ENCODE data around the gene ERICH2. TPM values are rescaled to one million over a fixed set of nuclear protein-coding genes. Genes with fewer than 3 reads are reported as not detected.
A peak's percentile ranks its signal among the peaks of the same experiment; 100 is the strongest.
"Not testable (repeated sequence)": the region's sequence is repeated elsewhere in the genome, so short reads cannot be mapped to it uniquely, and the experiment has no call there.

The ERICH2 gene
- total RNA-seq, 1 donor from 2014 or later, result 8.5 TPM

- H3K27me3 ChIP-seq (ENCODE audit: low read depth), result peaks cover 6% of the 10 kb centered on the region
- intact Hi-C loops (cut with DNase I), result no loop called here
- peak; percentile 68 for DNase-seq
- ATAC-seq, result peak; percentile 60 to 79
- peak overlapping the region; percentile 72 for H3K27ac ChIP-seq
- H3K36me3 ChIP-seq, result no peaks in the 10 kb centered on the region
- no peak for TF ChIP-seq CTCF (IDR thresholded peaks at IDR 0.05)
- H3K4me3 ChIP-seq, result peak overlapping the region; percentile 34
- H3K4me1 ChIP-seq, result no peaks in the 10 kb centered on the region
- no peaks in the 10 kb centered on the region for H3K9me3 ChIP-seq
Measured at GRCh38 chr2:170744248-170745002, 25.8 kb upstream of the ERICH2 start.

DNA sequence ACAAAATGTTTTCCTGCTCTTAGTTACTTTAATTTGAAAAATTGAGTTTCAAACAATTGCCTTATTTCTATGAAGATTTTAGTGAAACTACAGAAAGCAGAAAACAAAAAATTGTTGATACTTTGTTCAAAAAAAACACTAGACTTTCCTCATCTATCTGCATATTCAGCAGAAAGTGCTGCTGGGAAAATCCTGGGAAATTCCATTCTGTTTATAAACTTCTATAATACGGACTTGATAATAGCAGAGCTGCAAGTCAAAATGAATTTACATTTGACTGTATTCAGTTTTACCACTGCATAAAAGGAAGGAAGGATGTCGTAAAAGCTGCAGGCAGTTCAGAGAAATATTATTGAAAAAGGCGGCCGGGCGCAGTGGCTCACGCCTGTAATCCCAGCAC is 24.9 kb upstream of the ERICH2 start:
- Histone ChIP-seq H3K4me1 (no peaks in the 10 kb centered on the region), H3K27me3 (ENCODE audit: low read depth) (peaks cover 6% of the 10 kb centered on the region), H3K27ac (no peak overlapping the region), H3K4me3 (no peak overlapping the region), H3K9me3 (no peaks in the 10 kb centered on the region), H3K36me3 (no peaks in the 10 kb centered on the region)
- DNase-seq (no peak), ATAC-seq (no peak)
- intact Hi-C loops (cut with DNase I), result no loop called here
- TF ChIP-seq CTCF (IDR thresholded peaks at IDR 0.05), result no peak

- no peaks in the 10 kb centered on the region for H3K9me3 ChIP-seq
- H3K36me3 ChIP-seq, result no peaks in the 10 kb centered on the region
- ATAC-seq (no peak), DNase-seq (no peak)
- TF ChIP-seq CTCF (IDR thresholded peaks at IDR 0.05), result no peak
- no peak overlapping the region for H3K27ac ChIP-seq
- H3K27me3 ChIP-seq (ENCODE audit: low read depth), result no peaks in the 10 kb centered on the region
- H3K4me3 ChIP-seq, result no peak overlapping the region
- intact Hi-C loops (cut with DNase I), result no loop called here
- H3K4me1 ChIP-seq, result no peaks in the 10 kb centered on the region
Measured at GRCh38 chr2:170747921-170748320, 22.3 kb upstream of the ERICH2 start.

DNA sequence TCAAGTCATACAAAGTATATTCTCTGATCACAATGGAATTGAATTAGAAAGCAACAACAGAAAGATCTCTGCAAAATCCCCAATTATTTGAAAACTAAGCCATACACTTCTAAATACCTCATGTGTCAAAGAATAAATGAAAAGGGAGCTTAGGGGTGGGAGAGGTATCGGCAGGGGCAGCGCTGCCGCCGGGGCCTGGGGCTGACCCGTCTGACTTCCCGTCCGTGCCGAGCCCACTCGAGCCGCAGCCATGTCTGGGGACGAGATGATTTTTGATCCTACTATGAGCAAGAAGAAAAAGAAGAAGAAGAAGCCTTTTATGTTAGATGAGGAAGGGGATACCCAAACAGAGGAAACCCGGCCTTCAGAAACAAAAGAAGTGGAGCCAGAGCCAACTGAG is 18.6 kb upstream of the ERICH2 start:
- H3K4me3 ChIP-seq; H3K4me1 ChIP-seq; H3K36me3 ChIP-seq; intact Hi-C loops (cut with DNase I); DNase-seq; H3K27ac ChIP-seq; H3K9me3 ChIP-seq; H3K27me3 ChIP-seq (ENCODE audit: low read depth): not testable (repeated sequence)
- peak in 1 of 2 donors; percentile 47 for ATAC-seq

GRCh38 chr2:170761572-170761971 is 8.6 kb upstream of the ERICH2 start:
- ATAC-seq (no peak), DNase-seq (no peak)
- H3K4me1 ChIP-seq, result peaks cover 13% of the 10 kb centered on the region
- no peaks in the 10 kb centered on the region for H3K9me3 ChIP-seq
- intact Hi-C loops (cut with DNase I), result no loop called here
- no peak overlapping the region for H3K4me3 ChIP-seq
- no peak for TF ChIP-seq CTCF (IDR thresholded peaks at IDR 0.05)
- no peaks in the 10 kb centered on the region for H3K36me3 ChIP-seq
- H3K27me3 ChIP-seq (ENCODE audit: low read depth), result no peaks in the 10 kb centered on the region
- H3K27ac ChIP-seq, result no peak overlapping the region

DNA sequence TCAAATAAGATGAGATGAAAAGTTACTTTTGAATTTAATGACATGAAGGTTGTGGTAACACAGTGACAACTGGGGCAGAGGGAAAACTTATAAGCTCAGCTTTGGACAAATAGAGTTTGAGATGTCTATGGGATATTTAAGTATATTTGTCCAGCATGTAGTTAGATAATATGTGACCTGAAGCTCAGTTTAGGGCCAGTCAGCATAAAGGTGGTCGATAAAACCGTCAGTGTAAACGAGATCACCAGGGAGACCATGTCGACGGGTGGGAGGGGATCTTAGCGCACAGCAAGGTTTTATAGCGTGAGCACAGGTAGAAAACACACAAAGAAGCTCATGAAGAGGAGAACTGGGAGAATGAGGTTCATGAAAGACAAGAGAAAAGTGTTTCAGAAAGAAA is 7.4 kb upstream of the ERICH2 start:
- no peak overlapping the region for H3K27ac ChIP-seq
- ATAC-seq (no peak), DNase-seq (no peak)
- intact Hi-C loops (cut with DNase I), result no loop called here
- H3K4me3 ChIP-seq, result no peak overlapping the region
- H3K36me3 ChIP-seq, result no peaks in the 10 kb centered on the region
- no peak for TF ChIP-seq CTCF (IDR thresholded peaks at IDR 0.05)
- H3K27me3 ChIP-seq (ENCODE audit: low read depth), result no peaks in the 10 kb centered on the region
- H3K4me1 ChIP-seq, result peaks cover 13% of the 10 kb centered on the region
- no peaks in the 10 kb centered on the region for H3K9me3 ChIP-seq
